GM18909 (cell line): ENCODE results near the gene R3HDM1.
"Not testable (repeated sequence)": the region's sequence is repeated elsewhere in the genome, so short reads cannot be mapped to it uniquely, and the experiment has no call there.

Experiments used
- ATAC-seq: cut with Tn5 transposase; IDR thresholded peaks from one replicate; pipeline ENCODE4 v1.9.1; 2021; ENCODE audit warnings: mild to moderate bottlenecking; ENCODE audit not compliant: unreplicated experiment, poor library complexity

R3HDM1 gene

GRCh38 chr2:135531231-135532197 is at the start of gene R3HDM1:
TSS of gene R3HDM1 (plus strand) at chr2:135531484. CDS start at chr2:135604846, 73,362 bp downstream.
- peak; percentile 80 for ATAC-seq

GRCh38 chr2:135485441-135485840 is 45.8 kb upstream of the R3HDM1 start:
- no peak for ATAC-seq

- no peak for ATAC-seq
Observed at GRCh38 chr2:135490376-135490775, 40.9 kb upstream of the R3HDM1 start.

GRCh38 chr2:135494503-135494902 is 36.8 kb upstream of the R3HDM1 start:
- ATAC-seq, result no peak

- no peak for ATAC-seq
Observed at GRCh38 chr2:135494917-135495316, 36.4 kb upstream of the R3HDM1 start.

GRCh38 chr2:135498588-135498987 is 32.7 kb upstream of the R3HDM1 start:
- ATAC-seq, result not testable (repeated sequence)

GRCh38 chr2:135504811-135505210 is 26.5 kb upstream of the R3HDM1 start:
- ATAC-seq, result no peak

- ATAC-seq, result no peak
Observed at GRCh38 chr2:135510577-135510976, 20.7 kb upstream of the R3HDM1 start.

- no peak for ATAC-seq
Observed at GRCh38 chr2:135512099-135512498, 19.2 kb upstream of the R3HDM1 start.

- ATAC-seq, result no peak
Observed at GRCh38 chr2:135525786-135526185, 5.5 kb upstream of the R3HDM1 start.

GRCh38 chr2:135528006-135528405 is 3.3 kb upstream of the R3HDM1 start:
- no peak for ATAC-seq

GRCh38 chr2:135530313-135531230 is 712 bp upstream of the R3HDM1 start, which contains the start of gene ZRANB3:
TSS of gene ZRANB3 (minus strand) at chr2:135531218.
- peak; percentile 77 for ATAC-seq

- no peak for ATAC-seq
Observed at GRCh38 chr2:135532581-135532980, 1.3 kb downstream of the R3HDM1 start.

- not testable (repeated sequence) for ATAC-seq
Observed at GRCh38 chr2:135533545-135533944, 2.3 kb downstream of the R3HDM1 start.

- ATAC-seq, result no peak
Observed at GRCh38 chr2:135546436-135546835, 15.2 kb downstream of the R3HDM1 start.

- no peak for ATAC-seq
Observed at GRCh38 chr2:135547311-135547710, 16.0 kb downstream of the R3HDM1 start.

GRCh38 chr2:135551356-135551755 is 20.1 kb downstream of the R3HDM1 start:
- no peak for ATAC-seq

- no peak for ATAC-seq
Observed at GRCh38 chr2:135552887-135553286, 21.6 kb downstream of the R3HDM1 start.

GRCh38 chr2:135555311-135555710 is 24.0 kb downstream of the R3HDM1 start:
- ATAC-seq, result no peak

GRCh38 chr2:135557530-135557929 is 26.2 kb downstream of the R3HDM1 start:
- no peak for ATAC-seq

- no peak for ATAC-seq
Observed at GRCh38 chr2:135561925-135562324, 30.6 kb downstream of the R3HDM1 start.
